Right lobe of liver (tissue), 4 donors: ENCODE results near the gene LRRC71.

Source experiments
- POLR2A ChIP-seq: fragments of 450-650 bp; IDR thresholded peaks from one replicate; pipeline ENCODE4 v1.6.1; 2017; ENCODE audit warnings: antibody characterized with exemption, mild to moderate bottlenecking
- TF ChIP-seq, protein P1 (sequence below), 4 donors: fragments of 200-600 bp in 3 of 4; fragments of 450-650 bp in 1 of 4; IDR thresholded peaks; one replicate each; pipeline versions ENCODE4 v1.5.1 to v1.8.0; 2016 to 2022; ENCODE audit warnings: antibody characterized with exemption in 4 of 4, mild to moderate bottlenecking in 2 of 4
- donor health status: DM: no; HTN: no; CAD: no.
- donor health status: DM: no; HTN: no; CAD: no.
- donor health status: DM: no; HTN: yes; CAD: no.

DNA sequence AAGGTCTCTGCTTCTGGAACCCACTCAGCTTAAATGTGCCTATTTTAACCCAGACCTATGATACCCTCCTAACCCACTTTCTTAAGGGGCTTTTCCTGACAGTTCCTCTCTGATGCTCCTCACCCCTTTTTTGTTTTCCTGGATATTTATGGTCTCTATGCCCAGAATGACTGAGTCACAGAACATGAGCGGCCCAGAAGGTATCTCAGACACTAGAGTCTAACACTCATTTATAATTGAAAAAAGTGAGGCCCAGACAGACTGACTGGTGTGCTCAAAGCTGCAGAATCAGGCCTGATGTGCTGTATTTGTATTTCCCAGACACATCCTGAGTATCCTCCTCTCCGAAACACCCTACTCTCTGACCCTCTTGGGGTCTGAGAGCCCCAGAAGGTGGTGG, 44.0 kb downstream of the LRRC71 start:
- TF ChIP-seq, protein P1, sequence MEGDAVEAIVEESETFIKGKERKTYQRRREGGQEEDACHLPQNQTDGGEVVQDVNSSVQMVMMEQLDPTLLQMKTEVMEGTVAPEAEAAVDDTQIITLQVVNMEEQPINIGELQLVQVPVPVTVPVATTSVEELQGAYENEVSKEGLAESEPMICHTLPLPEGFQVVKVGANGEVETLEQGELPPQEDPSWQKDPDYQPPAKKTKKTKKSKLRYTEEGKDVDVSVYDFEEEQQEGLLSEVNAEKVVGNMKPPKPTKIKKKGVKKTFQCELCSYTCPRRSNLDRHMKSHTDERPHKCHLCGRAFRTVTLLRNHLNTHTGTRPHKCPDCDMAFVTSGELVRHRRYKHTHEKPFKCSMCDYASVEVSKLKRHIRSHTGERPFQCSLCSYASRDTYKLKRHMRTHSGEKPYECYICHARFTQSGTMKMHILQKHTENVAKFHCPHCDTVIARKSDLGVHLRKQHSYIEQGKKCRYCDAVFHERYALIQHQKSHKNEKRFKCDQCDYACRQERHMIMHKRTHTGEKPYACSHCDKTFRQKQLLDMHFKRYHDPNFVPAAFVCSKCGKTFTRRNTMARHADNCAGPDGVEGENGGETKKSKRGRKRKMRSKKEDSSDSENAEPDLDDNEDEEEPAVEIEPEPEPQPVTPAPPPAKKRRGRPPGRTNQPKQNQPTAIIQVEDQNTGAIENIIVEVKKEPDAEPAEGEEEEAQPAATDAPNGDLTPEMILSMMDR (IDR thresholded peaks at IDR 0.05) = no peak
- no peak for TF ChIP-seq POLR2A
